ENCODE data around the gene SIPA1L3. TPM values are rescaled to one million over a fixed set of nuclear protein-coding genes. Genes with fewer than 3 reads are reported as not detected.
A peak's percentile ranks its signal among the peaks of the same experiment; 100 is the strongest.

The SIPA1L3 gene
- polyA plus RNA-seq, 3 donors from 2014 or later: 0.29 to 4.1 (median 3.2) TPM

DNA sequence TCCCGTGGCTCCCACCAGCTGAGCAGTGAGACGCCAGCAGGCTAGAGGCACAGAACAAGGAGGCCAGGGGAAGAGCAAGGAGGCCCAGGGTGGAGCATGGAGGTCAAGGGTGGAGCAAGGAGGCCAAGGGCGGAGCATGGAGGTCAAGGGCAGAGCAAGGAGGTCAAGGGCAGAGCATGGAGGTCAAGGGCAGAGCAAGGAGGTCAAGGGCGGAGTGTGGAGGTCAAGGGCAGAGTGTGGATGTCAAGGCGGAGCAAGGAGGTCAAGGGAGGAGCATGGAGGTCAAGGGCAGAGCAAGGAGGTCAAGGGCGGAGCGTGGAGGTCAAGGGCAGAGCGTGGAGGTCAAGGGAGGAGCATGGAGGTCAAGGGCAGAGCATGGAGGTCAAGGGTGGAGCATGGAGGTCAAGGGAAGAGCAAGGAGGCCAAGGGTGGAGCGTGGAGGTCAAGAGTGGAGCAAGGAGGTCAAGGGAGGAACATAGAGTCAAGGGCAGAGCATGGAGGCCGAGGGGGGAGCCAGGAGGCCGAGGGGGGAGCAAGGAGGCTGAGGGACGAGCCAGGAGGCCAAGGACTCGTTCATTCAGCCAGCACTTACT lies 289.3 kb downstream of the SIPA1L3 start:
- H3K36me3 Mint-ChIP-seq: peaks cover 3 to 21% (median 17%) of the 10 kb centered on the region in 3 donors
- no peaks in the 10 kb centered on the region for H3K4me1 Mint-ChIP-seq
- H3K4me3 Mint-ChIP-seq: no peak overlapping the region
- no peaks in the 10 kb centered on the region for H3K9me3 Mint-ChIP-seq
- H3K27me3 Mint-ChIP-seq (ENCODE audit: low read depth in 3 of 3): peaks cover 0 to 4% (median 0%) of the 10 kb centered on the region in 3 donors
- no peak for DNase-seq
- H3K27ac Mint-ChIP-seq: no peak overlapping the region

DNA sequence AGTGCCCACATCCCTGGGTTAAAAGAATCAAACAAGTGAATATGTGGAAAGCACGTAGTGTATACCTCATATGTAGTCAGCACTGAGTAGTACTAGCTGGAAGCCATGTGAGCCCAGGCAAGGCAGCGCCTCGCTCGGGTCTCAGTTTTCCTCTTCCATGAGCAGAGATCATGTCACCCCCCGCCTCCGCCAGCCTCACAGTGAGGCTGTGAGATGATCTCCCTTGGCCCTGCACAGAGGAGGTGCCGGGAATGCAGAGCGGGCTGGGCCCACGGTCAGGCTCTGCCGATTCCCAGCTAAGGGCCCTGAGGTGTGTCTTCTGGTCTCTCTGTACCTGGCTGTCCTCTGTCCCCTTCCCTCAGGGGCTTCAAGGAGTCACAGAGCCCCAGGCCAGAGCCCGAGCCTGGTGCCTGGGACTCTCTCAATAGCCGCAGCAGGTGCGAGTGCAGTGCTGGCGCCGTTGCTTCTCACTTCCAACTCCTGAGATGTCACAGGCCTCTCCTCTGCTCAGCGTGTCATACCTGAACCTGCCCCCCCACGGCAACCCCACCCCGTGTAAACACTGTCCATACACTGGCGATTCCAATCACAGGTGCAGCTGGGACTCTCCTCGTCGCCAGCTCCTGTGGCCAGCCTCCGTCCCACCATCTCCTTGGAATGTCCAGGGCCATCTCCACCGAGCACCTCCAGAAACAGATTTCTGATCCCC lies 290.1 kb downstream of the SIPA1L3 start:
- no peak overlapping the region for H3K27ac Mint-ChIP-seq
- H3K27me3 Mint-ChIP-seq (ENCODE audit: low read depth in 3 of 3): peaks cover 0 to 4% (median 0%) of the 10 kb centered on the region in 3 donors
- H3K36me3 Mint-ChIP-seq: peaks cover 6 to 23% (median 22%) of the 10 kb centered on the region in 3 donors

GRCh38 chr19:38197937-38198704 lies 291.1 kb downstream of the SIPA1L3 start:
- peaks cover 12 to 30% (median 29%) of the 10 kb centered on the region in 3 donors for H3K36me3 Mint-ChIP-seq
- peaks cover 0 to 4% (median 0%) of the 10 kb centered on the region in 3 donors for H3K27me3 Mint-ChIP-seq (ENCODE audit: low read depth in 3 of 3)
- no peak overlapping the region for H3K27ac Mint-ChIP-seq
- peaks cover 2 to 5% of the 10 kb centered on the region in 2 donors for H3K4me1 Mint-ChIP-seq
- H3K9me3 Mint-ChIP-seq: no peaks in the 10 kb centered on the region
- H3K4me3 Mint-ChIP-seq: no peak overlapping the region
- DNase-seq: no peak

More for the DNA sequence above, 290.1 kb downstream of the SIPA1L3 start:
- Mint-ChIP-seq H3K4me1 (no peaks in the 10 kb centered on the region), H3K4me3 (no peak overlapping the region), H3K9me3 (no peaks in the 10 kb centered on the region)
- DNase-seq: no peak

DNA sequence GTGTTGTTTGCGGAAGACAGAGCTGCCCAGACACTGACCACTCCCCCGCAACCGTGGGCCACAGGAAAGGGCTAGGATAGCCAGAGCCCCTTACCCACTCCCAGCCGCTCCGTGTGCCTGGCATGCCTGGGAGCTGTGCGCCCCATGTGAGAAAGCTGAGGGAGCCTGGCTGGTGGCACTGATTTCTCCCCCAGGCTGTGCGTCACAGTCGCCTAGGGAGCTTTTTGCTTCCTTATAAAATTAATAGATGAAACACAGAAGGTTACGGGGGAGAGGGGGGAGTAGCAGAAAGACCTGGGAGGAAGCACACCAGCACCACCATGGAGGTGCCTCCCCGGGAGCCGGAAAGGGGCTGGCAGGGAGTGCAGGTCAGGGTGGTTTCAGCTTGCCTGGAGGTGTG lies 292.3 kb downstream of the SIPA1L3 start:
- Mint-ChIP-seq H3K36me3 (peaks cover 16 to 34% (median 33%) of the 10 kb centered on the region in 3 donors), H3K27ac (no peak overlapping the region), H3K27me3 (ENCODE audit: low read depth in 3 of 3) (peaks cover 0 to 4% (median 3%) of the 10 kb centered on the region in 3 donors), H3K4me1 (peaks cover 2 to 5% of the 10 kb centered on the region in 2 donors), H3K4me3 (no peak overlapping the region), H3K9me3 (no peaks in the 10 kb centered on the region)
- no peak for DNase-seq

- Mint-ChIP-seq H3K36me3 (peaks cover 23 to 39% (median 31%) of the 10 kb centered on the region in 3 donors), H3K27me3 (ENCODE audit: low read depth in 3 of 3) (peaks cover 1 to 7% (median 2%) of the 10 kb centered on the region in 3 donors), H3K9me3 (no peaks in the 10 kb centered on the region), H3K4me3 (no peak overlapping the region), H3K4me1 (peaks cover 2 to 5% of the 10 kb centered on the region in 2 donors), H3K27ac (no peak overlapping the region)
- DNase-seq: no peak
These were observed 294.7 kb downstream of the SIPA1L3 start for GRCh38 chr19:38201731-38202130.

- Mint-ChIP-seq H3K36me3 (peaks cover 28 to 40% (median 35%) of the 10 kb centered on the region in 3 donors), H3K9me3 (no peaks in the 10 kb centered on the region), H3K27ac (peak overlapping the region in 1 of 6 donors; percentile 14), H3K4me3 (no peak overlapping the region), H3K27me3 (ENCODE audit: low read depth in 3 of 3) (peaks cover 1 to 7% (median 2%) of the 10 kb centered on the region in 3 donors), H3K4me1 (peaks cover 2 to 5% of the 10 kb centered on the region in 2 donors)
- no peak for DNase-seq
These were observed 295.5 kb downstream of the SIPA1L3 start for GRCh38 chr19:38202504-38202903.

DNA sequence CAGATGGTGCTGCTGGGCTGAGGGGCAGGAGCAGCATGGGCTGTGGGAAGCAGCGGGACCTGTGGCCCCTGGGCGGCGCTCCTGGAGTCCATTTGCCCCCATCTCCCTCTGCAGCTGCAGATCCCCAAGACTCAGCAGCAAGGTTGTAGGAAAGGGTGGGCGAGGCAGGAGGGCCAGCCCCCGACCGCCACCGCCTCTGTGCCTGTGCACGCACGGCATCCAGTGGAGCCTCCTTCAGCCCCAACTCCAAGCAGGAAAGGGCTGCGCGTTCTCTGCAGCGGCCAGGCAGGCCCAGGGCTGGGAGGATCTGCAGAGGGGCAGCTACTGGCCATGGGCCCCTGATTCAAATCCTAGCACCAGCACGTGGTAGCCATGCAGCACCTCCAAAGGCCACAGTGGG lies 296.2 kb downstream of the SIPA1L3 start:
- H3K4me3 Mint-ChIP-seq: no peak overlapping the region

GRCh38 chr19:38204096-38204495 lies 297.1 kb downstream of the SIPA1L3 start:
- no peak for DNase-seq
- Mint-ChIP-seq H3K4me3 (no peak overlapping the region), H3K4me1 (peaks cover 2 to 5% of the 10 kb centered on the region in 2 donors), H3K9me3 (no peaks in the 10 kb centered on the region), H3K27ac (no peak overlapping the region), H3K27me3 (ENCODE audit: low read depth in 3 of 3) (peaks cover 6 to 13% (median 7%) of the 10 kb centered on the region in 3 donors), H3K36me3 (peaks cover 28 to 45% (median 42%) of the 10 kb centered on the region in 3 donors)

More for the DNA sequence above, 296.2 kb downstream of the SIPA1L3 start:
- Mint-ChIP-seq H3K27ac (no peak overlapping the region), H3K4me1 (peaks cover 2 to 5% of the 10 kb centered on the region in 2 donors), H3K27me3 (ENCODE audit: low read depth in 3 of 3) (peaks cover 2 to 9% (median 5%) of the 10 kb centered on the region in 3 donors), H3K9me3 (no peaks in the 10 kb centered on the region), H3K36me3 (peaks cover 28 to 44% (median 39%) of the 10 kb centered on the region in 3 donors)
- no peak for DNase-seq

DNA sequence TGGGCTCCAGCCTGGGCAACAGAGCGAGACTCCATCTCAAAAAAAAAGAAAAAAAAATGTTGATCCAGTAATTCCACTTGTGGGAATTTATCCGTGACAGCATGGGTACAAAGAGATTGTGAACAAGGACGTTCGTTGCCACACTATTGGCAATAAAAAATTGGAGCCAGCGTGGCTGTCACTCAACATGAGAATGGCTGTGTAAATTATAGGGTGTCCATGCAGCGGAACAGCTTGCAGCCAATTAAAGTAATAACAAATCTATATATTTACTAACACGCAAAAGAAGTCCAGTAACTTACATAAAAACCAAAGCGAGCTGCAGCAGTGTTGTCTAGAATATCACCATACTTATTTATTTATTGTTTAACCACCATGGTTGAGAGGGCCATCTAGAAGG lies 297.7 kb downstream of the SIPA1L3 start:
- Mint-ChIP-seq H3K4me1 (peaks cover 3 to 5% of the 10 kb centered on the region in 2 donors), H3K27me3 (ENCODE audit: low read depth in 3 of 3) (peaks cover 7 to 16% (median 9%) of the 10 kb centered on the region in 3 donors), H3K9me3 (no peaks in the 10 kb centered on the region), H3K4me3 (no peak overlapping the region), H3K36me3 (peaks cover 28 to 43% (median 42%) of the 10 kb centered on the region in 3 donors), H3K27ac (no peak overlapping the region)
- DNase-seq: no peak

DNA sequence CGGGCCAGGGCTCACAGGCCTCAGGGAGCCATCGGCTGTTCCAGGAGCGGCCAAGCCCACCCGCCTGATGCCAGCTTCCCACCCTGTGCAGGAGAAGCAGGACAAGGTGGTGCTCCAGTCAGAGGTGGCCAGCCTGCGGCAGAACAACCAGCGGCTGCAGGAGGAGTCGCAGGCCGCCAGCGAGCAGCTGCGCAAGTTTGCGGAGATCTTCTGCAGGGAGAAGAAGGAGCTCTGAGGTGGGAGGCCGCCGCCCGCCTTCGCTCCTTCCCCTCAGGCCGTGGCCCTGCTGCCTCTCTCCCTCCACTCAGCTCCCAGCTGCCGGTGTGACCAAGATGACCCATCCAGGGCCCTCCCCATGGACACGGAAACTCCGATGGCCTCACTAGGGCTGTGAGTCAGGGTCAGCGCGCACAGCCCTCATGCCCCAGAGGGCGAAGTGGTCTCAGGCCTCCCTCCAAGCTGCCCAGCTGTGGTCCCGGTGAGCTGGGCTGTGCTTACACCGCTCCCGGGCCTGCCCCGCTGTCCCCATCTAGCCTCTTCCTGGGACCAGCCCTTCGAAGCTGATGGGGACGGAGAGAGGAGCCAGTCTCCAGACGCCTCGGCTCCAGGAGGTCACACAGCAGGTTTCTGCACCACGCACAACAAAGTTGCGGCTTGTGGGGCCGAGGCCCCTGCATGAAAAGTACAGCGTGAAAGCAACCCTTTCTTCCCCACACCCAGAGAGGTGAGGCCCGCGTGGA lies 299.2 kb downstream of the SIPA1L3 start:
- peaks cover 16 to 23% (median 17%) of the 10 kb centered on the region in 3 donors for H3K27me3 Mint-ChIP-seq (ENCODE audit: low read depth in 3 of 3)
- no peak overlapping the region for H3K27ac Mint-ChIP-seq
- H3K4me3 Mint-ChIP-seq: no peak overlapping the region
- H3K36me3 Mint-ChIP-seq: peaks cover 26 to 48% (median 47%) of the 10 kb centered on the region in 3 donors
- DNase-seq: no peak
- peaks cover 5 to 12% of the 10 kb centered on the region in 2 donors for H3K4me1 Mint-ChIP-seq
- no peaks in the 10 kb centered on the region for H3K9me3 Mint-ChIP-seq

GRCh38 chr19:38206928-38207327 lies 299.9 kb downstream of the SIPA1L3 start:
- no peak for DNase-seq
- Mint-ChIP-seq H3K36me3 (peaks cover 22 to 45% (median 39%) of the 10 kb centered on the region in 3 donors), H3K4me1 (peaks cover 5 to 12% of the 10 kb centered on the region in 2 donors), H3K27me3 (ENCODE audit: low read depth in 3 of 3) (peaks cover 16 to 23% (median 17%) of the 10 kb centered on the region in 3 donors), H3K27ac (no peak overlapping the region), H3K9me3 (no peaks in the 10 kb centered on the region), H3K4me3 (no peak overlapping the region)

DNA sequence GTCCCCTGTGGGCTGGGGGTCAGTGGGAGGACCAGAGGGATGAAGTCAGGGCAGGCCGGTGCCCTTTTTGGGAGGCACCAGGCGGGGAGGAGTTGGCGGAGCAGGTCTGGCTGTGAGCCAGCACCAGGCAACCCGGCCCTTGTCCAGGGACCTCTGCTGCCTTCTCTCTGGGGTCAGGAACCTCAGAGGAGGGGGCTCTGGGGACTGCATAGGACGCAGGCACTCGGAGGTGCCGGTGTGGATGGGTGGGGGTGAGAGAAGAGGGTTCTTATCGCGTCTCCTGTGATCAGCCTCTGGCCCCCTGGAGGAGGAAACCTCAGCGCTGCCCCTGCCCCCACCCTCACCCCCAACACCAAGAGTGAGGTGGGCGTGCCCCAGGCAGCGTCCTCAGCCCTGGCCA lies 300.5 kb downstream of the SIPA1L3 start:
- no peak for DNase-seq
- Mint-ChIP-seq H3K4me1 (peaks cover 4 to 12% of the 10 kb centered on the region in 2 donors), H3K9me3 (no peaks in the 10 kb centered on the region), H3K27ac (no peak overlapping the region), H3K36me3 (peaks cover 21 to 43% (median 35%) of the 10 kb centered on the region in 3 donors), H3K4me3 (no peak overlapping the region), H3K27me3 (ENCODE audit: low read depth in 3 of 3) (peaks cover 16 to 23% (median 17%) of the 10 kb centered on the region in 3 donors)

- Mint-ChIP-seq H3K4me1 (peaks cover 5 to 12% of the 10 kb centered on the region in 2 donors), H3K4me3 (no peak overlapping the region), H3K9me3 (peaks cover 0 to 3% (median 0%) of the 10 kb centered on the region in 6 donors), H3K27ac (no peak overlapping the region), H3K36me3 (peaks cover 16 to 37% (median 29%) of the 10 kb centered on the region in 3 donors), H3K27me3 (ENCODE audit: low read depth in 3 of 3) (peaks cover 22 to 33% (median 27%) of the 10 kb centered on the region in 3 donors)
- DNase-seq: no peak
These were observed 301.6 kb downstream of the SIPA1L3 start for GRCh38 chr19:38208571-38208970.
